Esophagus squamous epithelium (tissue), 4 donors: ENCODE results near the gene CDK6.

ENCODE experiments used
- POLR2A ChIP-seq, 4 donors: fragments of 450-650 bp; IDR thresholded peaks; one replicate each; pipeline ENCODE4 v1.6.1; 2017; ENCODE audit warnings: antibody characterized with exemption in 4 of 4, mild to moderate bottlenecking in 4 of 4, moderate library complexity in 3 of 4
- TF ChIP-seq, protein P1 (sequence below), 6 experiments: fragments of 450-650 bp in 4 of 6; fragments of 200-600 bp in 2 of 6; sonication (generic) in 2 of 6; IDR thresholded peaks; one replicate each; pipeline ENCODE4 v1.5.1; 2016 to 2019; ENCODE audit warnings: antibody characterized with exemption in 6 of 6, mild to moderate bottlenecking in 4 of 6, moderate library complexity in 4 of 6

DNA sequence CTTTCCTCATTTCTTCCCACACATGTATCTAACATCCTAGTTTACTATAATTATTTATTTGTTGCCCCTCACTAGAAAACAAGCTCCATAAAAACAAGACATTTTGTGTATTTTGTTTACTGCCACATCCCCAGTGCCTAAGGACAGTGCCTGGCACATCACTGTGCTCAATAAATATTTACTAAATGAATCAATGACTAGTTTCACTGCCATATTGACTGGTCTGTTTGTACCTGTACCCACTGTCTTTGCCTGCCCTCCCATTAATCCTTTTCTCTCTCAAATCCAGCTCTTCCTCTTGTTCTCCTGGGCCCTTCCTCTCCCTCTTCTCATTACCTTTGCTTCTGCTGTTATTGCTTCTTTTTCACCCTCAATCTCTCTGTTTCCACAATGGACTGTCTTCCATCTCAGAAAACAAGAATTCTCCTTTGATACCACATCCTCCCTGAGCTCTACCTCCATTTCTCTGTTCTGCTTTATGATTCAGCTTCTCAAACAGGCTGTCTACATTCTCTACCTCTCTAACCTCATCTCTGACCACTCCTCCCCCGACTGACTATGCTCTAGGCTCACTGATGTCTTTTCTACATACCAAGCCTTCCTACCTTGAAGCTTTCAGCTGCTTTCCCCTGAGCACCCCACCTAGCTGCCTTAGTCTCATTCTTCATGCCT lies 237.9 kb downstream of the CDK6 start:
- TF ChIP-seq, protein P1, sequence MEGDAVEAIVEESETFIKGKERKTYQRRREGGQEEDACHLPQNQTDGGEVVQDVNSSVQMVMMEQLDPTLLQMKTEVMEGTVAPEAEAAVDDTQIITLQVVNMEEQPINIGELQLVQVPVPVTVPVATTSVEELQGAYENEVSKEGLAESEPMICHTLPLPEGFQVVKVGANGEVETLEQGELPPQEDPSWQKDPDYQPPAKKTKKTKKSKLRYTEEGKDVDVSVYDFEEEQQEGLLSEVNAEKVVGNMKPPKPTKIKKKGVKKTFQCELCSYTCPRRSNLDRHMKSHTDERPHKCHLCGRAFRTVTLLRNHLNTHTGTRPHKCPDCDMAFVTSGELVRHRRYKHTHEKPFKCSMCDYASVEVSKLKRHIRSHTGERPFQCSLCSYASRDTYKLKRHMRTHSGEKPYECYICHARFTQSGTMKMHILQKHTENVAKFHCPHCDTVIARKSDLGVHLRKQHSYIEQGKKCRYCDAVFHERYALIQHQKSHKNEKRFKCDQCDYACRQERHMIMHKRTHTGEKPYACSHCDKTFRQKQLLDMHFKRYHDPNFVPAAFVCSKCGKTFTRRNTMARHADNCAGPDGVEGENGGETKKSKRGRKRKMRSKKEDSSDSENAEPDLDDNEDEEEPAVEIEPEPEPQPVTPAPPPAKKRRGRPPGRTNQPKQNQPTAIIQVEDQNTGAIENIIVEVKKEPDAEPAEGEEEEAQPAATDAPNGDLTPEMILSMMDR (IDR thresholded peaks at IDR 0.05), result no peak
- TF ChIP-seq POLR2A (IDR thresholded peaks at IDR 0.05), result no peak
